22Rv1 (cell line): Measurements from ENCODE around the gene UBQLN2.

Source experiments
- CTCF ChIP-seq: fragments of 450-650 bp; IDR thresholded peaks from 2 replicates; pipeline ENCODE4 v1.5.1; 2017; ENCODE audit warnings: mild to moderate bottlenecking
- ZFX ChIP-seq: fragments of 450-650 bp; IDR thresholded peaks from 2 replicates; pipeline ENCODE4 v1.6.1; 2017; ENCODE audit warnings: antibody characterized with exemption, borderline replicate concordance

- TF ChIP-seq CTCF (no peak), ZFX (no peak)
Measured at GRCh38 chrX:56519642-56520041, 43.8 kb upstream of the UBQLN2 start.
